Esophagus mucosa (tissue), 1 donor: ENCODE results near the gene HAND1. TPM values are rescaled to one million over a fixed set of nuclear protein-coding genes. Genes with fewer than 3 reads are reported as not detected.

Source experiments
- ATAC-seq: fragments of 200-7000 bp; cut with Tn5 transposase; one replicate; pipeline ENCODE4 v1.9.1; 2020
- total RNA-seq: library from RNA; stranded (reverse); gene quantifications from one replicate; pipeline ENCODE4 v1.2.4, GENCODE V29; 2023
- donor health status: DM: yes; HTN: yes; CAD: no.

HAND1 gene
- total RNA-seq, 1 donor from 2014 or later, result not detected

- no peak for ATAC-seq
Measured at GRCh38 chr5:154505567-154505966, 27.5 kb upstream of the HAND1 start.

- ATAC-seq, result no peak
Measured at GRCh38 chr5:154503698-154504039, 25.6 kb upstream of the HAND1 start.

DNA sequence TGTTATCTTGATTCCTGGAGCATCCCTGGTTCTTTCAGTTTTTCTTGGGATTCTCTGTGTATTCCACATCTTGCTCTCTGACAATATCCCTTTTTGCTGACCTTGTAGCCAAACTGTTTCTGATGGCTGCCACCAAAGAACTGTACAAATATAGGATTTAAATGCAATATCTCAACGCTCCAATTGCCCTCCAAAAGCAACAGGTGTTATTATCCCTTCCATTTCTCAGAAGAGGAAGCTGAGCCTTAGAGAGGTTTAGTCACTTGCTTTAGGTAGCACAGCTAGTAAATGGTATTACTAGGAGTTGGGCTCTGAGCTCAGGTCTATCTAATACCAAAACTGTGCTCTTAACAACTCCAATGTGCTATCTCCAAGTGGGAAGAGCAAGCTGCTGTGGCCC is 24.2 kb upstream of the HAND1 start:
- no peak for ATAC-seq

GRCh38 chr5:154501566-154501965 is 23.5 kb upstream of the HAND1 start:
- no peak for ATAC-seq

DNA sequence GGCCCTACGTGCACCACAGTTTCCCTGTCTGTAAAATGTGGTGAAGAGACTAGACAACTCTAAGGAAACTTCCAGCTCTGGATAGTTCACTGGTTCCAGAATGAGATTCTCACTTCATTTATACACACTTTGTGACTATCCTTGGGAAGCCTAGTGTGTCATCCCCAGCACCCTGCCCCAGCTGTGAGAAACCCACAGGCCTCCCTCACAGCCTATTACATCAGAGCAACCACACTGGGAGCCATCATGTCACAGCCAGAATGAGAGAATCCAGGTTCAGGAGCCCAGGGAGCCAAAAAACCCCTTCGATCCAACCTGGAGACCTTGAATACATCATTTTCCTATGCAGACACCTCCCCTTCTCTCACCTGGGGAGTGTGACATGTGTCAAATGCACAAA is 21.0 kb upstream of the HAND1 start:
- ATAC-seq, result no peak

- no peak for ATAC-seq
Measured at GRCh38 chr5:154498591-154498990, 20.6 kb upstream of the HAND1 start.

GRCh38 chr5:154494036-154494435 is 16.0 kb upstream of the HAND1 start:
- no peak for ATAC-seq

DNA sequence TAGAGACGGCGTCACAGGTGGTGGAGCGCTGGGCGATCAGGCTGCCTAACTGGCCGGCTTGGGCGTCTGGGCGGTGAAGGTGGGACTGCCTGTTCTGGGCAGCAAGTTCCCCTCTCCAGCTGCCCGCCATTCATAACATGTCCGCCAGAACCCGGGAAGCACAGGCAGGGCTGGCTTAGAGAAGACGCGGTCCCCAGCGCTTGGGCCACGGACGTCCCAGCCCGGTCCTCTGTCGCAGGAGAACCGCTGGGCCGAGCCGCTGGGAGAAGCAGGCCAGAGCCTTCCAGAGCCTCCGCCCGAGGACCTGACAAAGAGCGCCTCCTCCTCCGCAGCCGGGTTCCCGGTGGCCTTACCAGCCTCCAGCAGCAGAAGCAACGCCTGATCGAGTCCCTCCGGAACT is 15.2 kb upstream of the HAND1 start:
- ATAC-seq, result no peak

- no peak for ATAC-seq
Measured at GRCh38 chr5:154491941-154492340, 13.9 kb upstream of the HAND1 start.

GRCh38 chr5:154487541-154487940 is 9.5 kb upstream of the HAND1 start:
- no peak for ATAC-seq

- ATAC-seq, result no peak
Measured at GRCh38 chr5:154486427-154486866, 8.4 kb upstream of the HAND1 start.

DNA sequence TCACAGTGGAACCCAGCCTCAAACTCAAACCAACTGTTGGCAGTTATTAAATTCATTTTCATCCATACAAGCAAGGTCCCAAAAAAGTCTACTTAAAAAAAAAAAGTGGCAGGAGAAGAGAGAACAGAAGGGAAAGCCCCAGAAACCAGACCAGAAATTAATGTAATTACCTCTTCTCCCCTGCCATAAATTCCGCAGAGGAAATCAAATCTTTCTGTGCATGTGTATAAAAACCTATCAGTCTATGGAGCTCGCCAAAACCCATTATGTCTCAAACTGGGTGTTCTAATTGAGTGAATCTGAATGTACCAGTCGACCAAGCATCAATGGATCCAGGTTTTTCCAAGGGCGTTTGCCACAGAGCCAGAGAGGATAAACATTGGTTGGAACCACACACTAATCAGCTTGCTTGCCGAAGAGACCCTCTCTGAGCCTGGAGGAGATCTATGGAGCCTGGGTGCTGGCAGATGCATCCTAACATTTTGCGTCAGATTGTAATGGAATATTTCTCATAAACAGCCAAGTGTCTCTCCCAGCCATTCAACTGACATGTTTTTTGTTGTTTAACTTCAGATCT is 7.9 kb upstream of the HAND1 start:
- ATAC-seq, result no peak

- no peak for ATAC-seq
Measured at GRCh38 chr5:154485096-154485491, 7.1 kb upstream of the HAND1 start.

DNA sequence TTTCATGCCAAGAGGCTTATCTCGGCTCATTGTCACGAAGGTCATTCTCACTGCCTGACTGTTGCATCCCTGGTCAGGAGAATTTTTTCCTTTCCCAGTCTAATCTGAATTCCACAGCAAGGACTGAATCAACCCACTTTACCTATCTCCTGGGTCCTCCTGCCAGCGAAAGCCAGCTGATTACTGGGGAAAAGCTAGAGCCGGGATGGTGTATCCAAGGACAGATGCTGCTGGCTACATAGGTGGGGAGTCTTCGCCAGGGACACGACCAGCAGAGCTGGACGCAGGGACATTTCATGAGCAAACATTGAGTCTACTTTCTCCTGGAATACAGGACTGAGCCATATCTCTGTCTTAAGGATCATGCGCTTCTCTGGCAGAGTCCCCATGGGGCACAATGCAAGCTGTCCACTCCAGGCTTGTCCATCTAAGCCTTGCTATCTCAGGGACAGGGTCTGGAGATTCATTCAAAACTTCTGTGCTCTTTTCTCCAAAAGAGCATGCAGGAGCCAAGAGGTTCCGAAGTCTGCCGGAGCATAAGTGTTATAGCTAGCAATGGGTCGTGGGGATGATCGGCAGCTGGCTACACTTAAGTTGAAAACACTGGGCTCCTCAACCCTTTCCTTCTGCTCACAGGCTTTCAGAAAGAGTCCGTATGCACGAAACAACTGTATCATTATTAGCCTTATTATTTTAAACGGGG is 6.5 kb upstream of the HAND1 start:
- ATAC-seq, result no peak

DNA sequence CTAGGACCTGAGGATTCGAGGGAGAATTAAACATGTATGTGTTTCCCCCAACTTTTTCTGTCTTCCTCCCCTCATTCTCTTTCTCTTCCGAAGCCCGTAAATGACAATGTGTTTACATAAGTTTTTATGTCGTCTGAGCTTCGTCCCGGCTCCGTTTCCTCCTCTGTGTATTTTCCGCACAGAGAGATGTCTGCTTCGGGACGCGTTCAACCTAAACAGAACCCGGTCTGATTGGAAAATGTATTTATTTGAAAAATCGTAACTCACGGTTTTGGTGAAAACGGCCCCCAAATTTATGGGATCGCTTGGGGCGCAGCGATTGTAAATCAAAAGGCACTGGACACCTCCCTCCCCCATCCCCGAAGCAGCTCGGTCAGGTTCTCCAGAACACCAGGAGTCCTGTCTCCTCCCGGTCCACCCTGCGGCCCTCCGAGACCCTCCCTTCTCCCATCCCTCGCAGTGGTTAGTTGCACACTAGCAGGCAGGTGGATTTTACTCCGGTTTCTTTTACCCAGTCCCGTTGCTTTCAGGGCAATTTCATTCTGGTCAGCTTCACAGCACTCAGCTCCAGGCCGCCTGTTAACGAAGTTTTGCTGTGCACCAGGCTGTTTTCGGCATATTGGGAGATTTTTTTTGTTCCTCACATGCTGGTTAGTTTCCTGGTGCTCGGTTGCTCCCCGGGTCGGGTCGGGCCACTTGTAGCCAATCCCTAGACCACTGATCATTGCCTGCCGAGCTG is 5.8 kb upstream of the HAND1 start:
- no peak for ATAC-seq

DNA sequence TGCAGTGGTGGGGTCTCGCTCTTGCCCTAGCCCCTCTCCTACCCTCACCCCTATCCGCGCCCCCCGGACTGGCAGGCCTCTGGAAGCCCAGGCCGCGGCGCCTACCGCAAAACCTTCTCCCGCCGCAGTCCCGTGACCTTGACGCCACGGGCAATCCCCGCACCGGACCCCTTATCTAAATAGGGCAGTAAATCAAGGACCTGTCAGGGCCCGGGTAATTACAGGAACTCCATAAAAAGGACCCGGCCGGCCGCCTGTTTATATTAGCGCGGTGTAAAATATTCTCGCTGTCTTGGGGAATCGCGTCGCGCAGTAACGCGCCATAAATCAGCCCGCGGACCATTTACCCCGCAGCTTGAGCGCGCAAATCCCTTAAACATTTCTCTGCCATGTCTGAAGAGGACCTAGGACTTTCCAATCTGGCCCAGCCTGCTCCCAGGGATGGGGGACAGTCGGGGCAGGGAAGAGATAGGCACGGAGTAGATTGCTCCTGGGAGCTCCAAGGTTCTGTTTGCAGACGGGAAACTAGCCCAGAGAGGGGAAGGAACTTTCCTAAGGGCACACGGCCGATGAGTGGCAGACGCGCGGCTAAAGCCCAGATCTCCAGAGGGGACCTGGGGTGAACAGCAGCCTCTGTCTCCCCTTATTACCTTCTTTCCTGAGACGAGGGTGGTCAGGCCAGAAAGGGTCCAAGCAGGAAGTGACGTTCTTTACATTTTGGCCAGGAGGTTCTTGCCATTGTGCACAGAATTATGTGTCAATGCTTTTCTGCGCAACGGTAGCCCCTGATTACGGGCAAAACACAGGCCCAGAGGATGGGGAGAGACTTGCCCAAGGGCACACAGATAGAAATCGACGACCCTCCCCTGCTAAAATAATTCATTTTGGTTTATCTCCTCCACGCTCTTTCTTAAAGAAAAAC is 4.8 kb upstream of the HAND1 start:
- no peak for ATAC-seq

GRCh38 chr5:154481584-154482381 is 3.8 kb upstream of the HAND1 start:
- no peak for ATAC-seq

DNA sequence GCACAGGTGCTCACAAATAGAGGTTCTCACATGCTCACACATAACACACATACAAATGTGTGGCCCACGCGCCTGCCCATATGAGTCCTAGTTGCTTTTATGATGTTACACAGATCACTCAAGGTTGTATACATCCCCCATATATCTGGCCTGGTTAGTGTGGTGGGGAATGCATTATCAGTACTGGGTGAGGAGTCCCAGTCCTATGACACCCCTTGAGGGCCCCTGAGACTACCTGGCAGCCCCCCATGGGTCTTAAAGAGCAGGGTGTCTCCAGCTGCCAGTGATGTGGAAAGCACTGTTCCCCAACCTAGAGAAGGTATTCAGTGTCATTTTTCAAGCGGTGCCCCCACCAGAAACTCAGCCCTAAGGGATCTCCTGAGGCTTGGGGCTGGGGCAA is 2.8 kb upstream of the HAND1 start:
- no peak for ATAC-seq

GRCh38 chr5:154479944-154480750 is 2.1 kb upstream of the HAND1 start:
- no peak for ATAC-seq

GRCh38 chr5:154479160-154479943 is 1.3 kb upstream of the HAND1 start:
- ATAC-seq, result no peak
